ENCODE data around the gene NPAS3.

Gene NPAS3

GRCh38 chr14:33733721-33734120 is 795.0 kb downstream of the NPAS3 start:
- H3K27ac ChIP-seq (ENCODE audit: low read depth, low read length): no peak overlapping the region
- peaks cover 3% of the 10 kb centered on the region for H3K9me3 ChIP-seq (ENCODE audit: control insufficient read depth, insufficient read depth, low read depth, low read length)
- no peak overlapping the region for H3K9ac ChIP-seq (ENCODE audit: low read length)
- H3K27me3 ChIP-seq (ENCODE audit: control insufficient read depth, insufficient read depth, low read length): no peaks in the 10 kb centered on the region
- H3K4me1 ChIP-seq (ENCODE audit: control insufficient read depth, insufficient read depth, low read length): peaks cover 7% of the 10 kb centered on the region; the same call in 1 of the 2 replicates
- no peak overlapping the region for H3K4me3 ChIP-seq (ENCODE audit: low read depth, low read length)
- H3K36me3 ChIP-seq (ENCODE audit: control insufficient read depth, insufficient read depth, low read length): no peaks in the 10 kb centered on the region

- H3K36me3 ChIP-seq (ENCODE audit: control insufficient read depth, insufficient read depth, low read length): no peaks in the 10 kb centered on the region
- no peak overlapping the region for H3K27ac ChIP-seq (ENCODE audit: low read depth, low read length)
- no peak overlapping the region for H3K4me3 ChIP-seq (ENCODE audit: low read depth, low read length)
- H3K9ac ChIP-seq (ENCODE audit: low read length): no peak overlapping the region
- peaks cover 3% of the 10 kb centered on the region for H3K9me3 ChIP-seq (ENCODE audit: control insufficient read depth, insufficient read depth, low read depth, low read length)
- H3K4me1 ChIP-seq (ENCODE audit: control insufficient read depth, insufficient read depth, low read length): peaks cover 7% of the 10 kb centered on the region; the same call in 1 of the 2 replicates
- H3K27me3 ChIP-seq (ENCODE audit: control insufficient read depth, insufficient read depth, low read length): no peaks in the 10 kb centered on the region
These were observed 795.7 kb downstream of the NPAS3 start for GRCh38 chr14:33734387-33734786.

DNA sequence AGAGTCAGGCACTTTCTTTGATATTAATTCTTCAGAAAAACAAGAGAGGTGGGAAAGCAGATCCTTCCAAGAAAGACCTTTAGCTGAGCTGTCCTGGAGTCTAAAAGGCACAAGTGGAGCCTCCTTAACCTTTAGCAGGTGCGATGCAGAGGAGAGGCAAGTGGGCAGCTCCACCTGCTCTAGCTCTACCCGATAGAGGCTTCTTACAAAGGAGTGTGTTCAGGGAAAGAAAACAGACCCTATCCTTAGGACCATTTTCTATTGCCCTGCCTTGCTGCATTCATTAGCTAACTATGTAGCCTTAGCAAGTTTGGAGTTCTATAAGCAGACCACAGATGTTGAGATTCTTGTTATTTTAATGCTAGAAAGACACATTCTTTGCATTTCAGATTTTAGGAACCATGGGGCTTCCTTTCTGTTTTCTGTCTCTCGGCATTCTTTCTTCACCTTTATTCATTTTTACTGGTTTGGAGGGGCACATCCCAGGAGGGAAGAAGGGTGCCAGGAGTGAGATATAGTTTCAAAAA is 797.7 kb downstream of the NPAS3 start:
- no peak overlapping the region for H3K27ac ChIP-seq (ENCODE audit: low read depth, low read length)
- H3K9ac ChIP-seq (ENCODE audit: low read length): no peak overlapping the region
- peaks cover 7% of the 10 kb centered on the region; the same call in 1 of the 2 replicates for H3K4me1 ChIP-seq (ENCODE audit: control insufficient read depth, insufficient read depth, low read length)
- H3K36me3 ChIP-seq (ENCODE audit: control insufficient read depth, insufficient read depth, low read length): no peaks in the 10 kb centered on the region
- H3K4me3 ChIP-seq (ENCODE audit: low read depth, low read length): no peak overlapping the region
- H3K27me3 ChIP-seq (ENCODE audit: control insufficient read depth, insufficient read depth, low read length): no peaks in the 10 kb centered on the region
- H3K9me3 ChIP-seq (ENCODE audit: control insufficient read depth, insufficient read depth, low read depth, low read length): peaks cover 3% of the 10 kb centered on the region

- Histone ChIP-seq H3K4me3 (ENCODE audit: low read depth, low read length) (no peak overlapping the region), H3K9ac (ENCODE audit: low read length) (no peak overlapping the region), H3K4me1 (ENCODE audit: control insufficient read depth, insufficient read depth, low read length) (peaks cover 7% of the 10 kb centered on the region; the same call in 1 of the 2 replicates), H3K27me3 (ENCODE audit: control insufficient read depth, insufficient read depth, low read length) (no peaks in the 10 kb centered on the region), H3K9me3 (ENCODE audit: control insufficient read depth, insufficient read depth, low read depth, low read length) (peaks cover 3% of the 10 kb centered on the region), H3K27ac (ENCODE audit: low read depth, low read length) (no peak overlapping the region), H3K36me3 (ENCODE audit: control insufficient read depth, insufficient read depth, low read length) (no peaks in the 10 kb centered on the region)
These were observed 798.3 kb downstream of the NPAS3 start for GRCh38 chr14:33736979-33737378.

GRCh38 chr14:33737446-33737845 is 798.8 kb downstream of the NPAS3 start:
- peaks cover 7% of the 10 kb centered on the region; the same call in 1 of the 2 replicates for H3K4me1 ChIP-seq (ENCODE audit: control insufficient read depth, insufficient read depth, low read length)
- no peak overlapping the region for H3K27ac ChIP-seq (ENCODE audit: low read depth, low read length)
- H3K4me3 ChIP-seq (ENCODE audit: low read depth, low read length): no peak overlapping the region
- H3K9me3 ChIP-seq (ENCODE audit: control insufficient read depth, insufficient read depth, low read depth, low read length): peaks cover 3% of the 10 kb centered on the region
- no peak overlapping the region for H3K9ac ChIP-seq (ENCODE audit: low read length)
- H3K36me3 ChIP-seq (ENCODE audit: control insufficient read depth, insufficient read depth, low read length): no peaks in the 10 kb centered on the region
- H3K27me3 ChIP-seq (ENCODE audit: control insufficient read depth, insufficient read depth, low read length): no peaks in the 10 kb centered on the region

- Histone ChIP-seq H3K4me3 (ENCODE audit: low read depth, low read length) (no peak overlapping the region), H3K27ac (ENCODE audit: low read depth, low read length) (no peak overlapping the region), H3K4me1 (ENCODE audit: control insufficient read depth, insufficient read depth, low read length) (peaks cover 7% of the 10 kb centered on the region; the same call in 1 of the 2 replicates), H3K36me3 (ENCODE audit: control insufficient read depth, insufficient read depth, low read length) (no peaks in the 10 kb centered on the region), H3K9ac (ENCODE audit: low read length) (no peak overlapping the region), H3K9me3 (ENCODE audit: control insufficient read depth, insufficient read depth, low read depth, low read length) (no peaks in the 10 kb centered on the region), H3K27me3 (ENCODE audit: control insufficient read depth, insufficient read depth, low read length) (no peaks in the 10 kb centered on the region)
These were observed 799.4 kb downstream of the NPAS3 start for GRCh38 chr14:33738029-33738428.

GRCh38 chr14:33738491-33738890 is 799.8 kb downstream of the NPAS3 start:
- H3K36me3 ChIP-seq (ENCODE audit: control insufficient read depth, insufficient read depth, low read length): no peaks in the 10 kb centered on the region
- H3K27me3 ChIP-seq (ENCODE audit: control insufficient read depth, insufficient read depth, low read length): no peaks in the 10 kb centered on the region
- H3K9me3 ChIP-seq (ENCODE audit: control insufficient read depth, insufficient read depth, low read depth, low read length): peaks cover 4% of the 10 kb centered on the region; the same call in 1 of the 2 replicates
- no peak overlapping the region for H3K27ac ChIP-seq (ENCODE audit: low read depth, low read length)
- no peak overlapping the region for H3K9ac ChIP-seq (ENCODE audit: low read length)
- no peak overlapping the region for H3K4me3 ChIP-seq (ENCODE audit: low read depth, low read length)
- peaks cover 7% of the 10 kb centered on the region; the same call in 1 of the 2 replicates for H3K4me1 ChIP-seq (ENCODE audit: control insufficient read depth, insufficient read depth, low read length)

GRCh38 chr14:33740531-33740930 is 801.9 kb downstream of the NPAS3 start:
- Histone ChIP-seq H3K4me3 (ENCODE audit: low read depth, low read length) (no peak overlapping the region), H3K9me3 (ENCODE audit: control insufficient read depth, insufficient read depth, low read depth, low read length) (peaks cover 9% of the 10 kb centered on the region)

DNA sequence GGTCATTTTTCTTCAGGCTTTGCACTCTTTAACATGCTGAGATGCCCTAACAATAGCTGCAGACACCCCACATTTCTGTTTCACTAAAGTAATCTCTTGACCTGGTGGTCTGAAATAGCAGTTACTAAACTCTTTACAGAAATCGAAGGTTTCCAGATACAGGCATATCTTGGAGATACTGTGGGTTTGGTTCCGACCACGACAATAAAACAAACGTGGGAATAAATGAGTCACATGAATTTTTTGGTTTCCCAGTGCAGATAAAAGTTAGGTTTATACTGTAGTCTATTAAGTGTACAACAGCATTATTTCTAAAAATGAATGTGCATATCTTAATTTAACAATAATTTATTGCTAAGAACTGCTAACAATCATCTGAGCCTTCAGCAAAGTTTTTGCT is 803.5 kb downstream of the NPAS3 start:
- H3K27me3 ChIP-seq (ENCODE audit: control insufficient read depth, insufficient read depth, low read length): no peaks in the 10 kb centered on the region
- no peak overlapping the region for H3K27ac ChIP-seq (ENCODE audit: low read depth, low read length)
- no peak overlapping the region for H3K9ac ChIP-seq (ENCODE audit: low read length)
- no peaks in the 10 kb centered on the region for H3K4me1 ChIP-seq (ENCODE audit: control insufficient read depth, insufficient read depth, low read length)
- H3K36me3 ChIP-seq (ENCODE audit: control insufficient read depth, insufficient read depth, low read length): no peaks in the 10 kb centered on the region
- no peak overlapping the region for H3K4me3 ChIP-seq (ENCODE audit: low read depth, low read length)
- peaks cover 9% of the 10 kb centered on the region for H3K9me3 ChIP-seq (ENCODE audit: control insufficient read depth, insufficient read depth, low read depth, low read length)

More at GRCh38 chr14:33740531-33740930, 801.9 kb downstream of the NPAS3 start:
- H3K9ac ChIP-seq (ENCODE audit: low read length): no peak overlapping the region
- H3K27ac ChIP-seq (ENCODE audit: low read depth, low read length): no peak overlapping the region
- no peaks in the 10 kb centered on the region for H3K36me3 ChIP-seq (ENCODE audit: control insufficient read depth, insufficient read depth, low read length)
- peaks cover 7% of the 10 kb centered on the region; the same call in 1 of the 2 replicates for H3K4me1 ChIP-seq (ENCODE audit: control insufficient read depth, insufficient read depth, low read length)
- no peaks in the 10 kb centered on the region for H3K27me3 ChIP-seq (ENCODE audit: control insufficient read depth, insufficient read depth, low read length)

DNA sequence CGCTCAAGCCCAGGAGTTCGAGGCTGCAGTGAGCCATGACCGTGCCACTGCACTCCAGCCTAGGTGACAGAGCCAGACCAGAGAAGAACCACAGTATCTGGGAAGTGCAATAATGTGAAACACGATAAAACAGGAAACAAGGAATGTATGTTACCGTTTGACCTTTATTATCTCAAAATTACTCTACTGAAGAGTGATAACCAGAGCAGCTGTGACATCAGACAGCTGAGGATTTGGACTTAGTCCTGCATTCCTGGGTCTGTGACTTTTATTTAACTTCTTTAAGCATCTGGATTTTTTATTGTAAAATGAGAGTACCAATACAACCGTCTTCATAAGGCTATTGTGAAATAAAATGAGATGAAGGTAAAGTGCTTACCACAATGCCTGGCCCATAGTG is 806.5 kb downstream of the NPAS3 start:
- Histone ChIP-seq H3K4me1 (ENCODE audit: control insufficient read depth, insufficient read depth, low read length) (no peaks in the 10 kb centered on the region), H3K9me3 (ENCODE audit: control insufficient read depth, insufficient read depth, low read depth, low read length) (peaks cover 9% of the 10 kb centered on the region), H3K4me3 (ENCODE audit: low read depth, low read length) (no peak overlapping the region), H3K27ac (ENCODE audit: low read depth, low read length) (no peak overlapping the region), H3K36me3 (ENCODE audit: control insufficient read depth, insufficient read depth, low read length) (no peaks in the 10 kb centered on the region), H3K27me3 (ENCODE audit: control insufficient read depth, insufficient read depth, low read length) (no peaks in the 10 kb centered on the region), H3K9ac (ENCODE audit: low read length) (no peak overlapping the region)

GRCh38 chr14:33747749-33748148 is 809.1 kb downstream of the NPAS3 start:
- no peak overlapping the region for H3K27ac ChIP-seq (ENCODE audit: low read depth, low read length)
- H3K36me3 ChIP-seq (ENCODE audit: control insufficient read depth, insufficient read depth, low read length): no peaks in the 10 kb centered on the region
- H3K27me3 ChIP-seq (ENCODE audit: control insufficient read depth, insufficient read depth, low read length): no peaks in the 10 kb centered on the region
- no peak overlapping the region for H3K9ac ChIP-seq (ENCODE audit: low read length)
- H3K4me3 ChIP-seq (ENCODE audit: low read depth, low read length): no peak overlapping the region
- H3K4me1 ChIP-seq (ENCODE audit: control insufficient read depth, insufficient read depth, low read length): no peaks in the 10 kb centered on the region
- peaks cover 9% of the 10 kb centered on the region for H3K9me3 ChIP-seq (ENCODE audit: control insufficient read depth, insufficient read depth, low read depth, low read length)

All from HUES6 (cell line).